HG03060 (cell line): ENCODE data around the gene NT5C2.
"Not testable (repeated sequence)": the region's sequence is repeated elsewhere in the genome, so short reads cannot be mapped to it uniquely, and the experiment has no call there.

Source experiments
- ATAC-seq: cut with Tn5 transposase; IDR thresholded peaks from one replicate; pipeline ENCODE4 v1.9.1; 2021; ENCODE audit warnings: low read depth, moderate number of reproducible peaks; ENCODE audit not compliant: unreplicated experiment

Gene NT5C2

DNA sequence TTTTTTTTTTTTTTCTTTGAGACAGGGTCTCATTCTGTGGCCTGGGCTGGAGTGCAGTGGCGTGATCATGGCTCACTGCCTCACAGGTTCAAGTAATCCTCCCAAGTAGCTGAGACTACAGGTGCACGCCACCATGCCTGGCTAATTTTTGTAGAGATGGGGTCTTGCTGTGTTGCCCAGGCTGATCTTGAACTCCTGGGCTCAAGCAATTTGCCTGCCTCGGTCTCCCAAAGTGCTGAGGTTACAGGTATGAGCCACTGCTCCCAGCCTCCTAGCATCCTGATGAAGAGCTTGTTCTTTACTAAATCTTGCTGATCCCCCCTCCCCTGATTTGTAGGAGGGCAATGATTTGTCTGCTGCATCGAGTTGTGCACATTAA lies 126.0 kb downstream of the NT5C2 start:
- ATAC-seq: not testable (repeated sequence)

DNA sequence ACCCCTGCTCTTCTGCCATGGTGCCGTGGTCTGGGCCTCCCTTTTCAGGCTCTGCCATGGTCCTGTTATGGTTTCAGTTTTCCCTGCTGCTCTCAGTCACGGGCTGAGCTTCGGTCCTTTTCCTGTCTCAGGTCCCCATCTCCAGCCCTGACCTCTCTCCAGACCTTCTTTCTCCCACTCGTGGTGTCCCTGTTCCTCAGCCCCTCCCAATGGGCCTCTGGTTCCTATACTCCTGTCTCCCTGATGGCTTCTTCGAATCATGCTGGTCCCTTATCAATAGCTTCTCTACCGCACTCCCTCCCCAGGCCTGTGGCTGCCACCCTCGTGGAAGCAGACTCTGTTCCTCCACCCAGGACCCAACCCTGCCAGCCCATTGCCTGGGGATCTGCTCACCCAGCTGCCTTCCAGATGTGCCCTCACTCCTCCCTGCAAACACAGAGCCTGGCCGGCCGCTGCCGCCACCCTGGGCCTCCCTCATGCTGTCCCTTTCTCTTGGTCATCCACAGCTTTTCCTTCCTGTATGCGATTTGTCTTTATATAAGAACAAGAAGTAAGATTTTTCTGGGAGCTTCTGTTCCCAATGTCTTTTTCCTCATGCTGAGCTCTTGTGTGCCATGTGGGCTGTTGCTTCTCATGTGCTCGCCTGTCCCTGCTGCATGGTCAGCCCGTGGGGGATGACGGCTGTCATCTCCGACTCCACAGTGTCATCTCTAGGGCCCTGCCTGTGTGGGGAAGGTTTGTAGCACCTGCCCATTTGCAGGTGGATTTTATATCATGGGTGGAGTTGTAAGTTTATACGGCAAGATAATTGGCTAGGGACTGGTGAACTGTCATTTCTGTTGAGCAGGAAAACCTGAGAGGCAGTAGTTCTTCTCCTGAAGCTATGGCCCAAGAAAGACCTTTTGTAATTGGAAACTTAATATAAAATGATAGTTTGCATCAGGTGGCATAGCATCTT lies 126.7 kb downstream of the NT5C2 start:
- ATAC-seq: no peak

DNA sequence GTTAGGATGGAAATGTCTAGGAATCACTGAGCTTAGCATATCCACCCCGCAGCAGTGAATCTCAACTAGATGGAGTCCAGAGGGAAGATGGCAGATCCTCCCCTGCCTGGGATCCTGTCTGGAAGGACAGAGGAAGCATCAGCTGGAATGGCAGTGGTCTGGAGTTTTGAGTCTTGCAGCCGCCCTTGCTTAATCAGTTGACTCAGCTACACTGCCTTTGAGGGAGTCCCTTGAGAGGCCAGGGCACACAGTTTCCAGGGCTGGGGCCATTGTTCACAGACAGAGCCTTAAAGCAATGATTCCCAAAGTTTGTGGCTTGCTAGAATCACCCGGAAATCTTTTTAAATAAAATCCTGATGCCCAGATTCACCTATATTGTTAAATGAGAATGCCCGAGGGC lies 128.1 kb downstream of the NT5C2 start:
- no peak for ATAC-seq

DNA sequence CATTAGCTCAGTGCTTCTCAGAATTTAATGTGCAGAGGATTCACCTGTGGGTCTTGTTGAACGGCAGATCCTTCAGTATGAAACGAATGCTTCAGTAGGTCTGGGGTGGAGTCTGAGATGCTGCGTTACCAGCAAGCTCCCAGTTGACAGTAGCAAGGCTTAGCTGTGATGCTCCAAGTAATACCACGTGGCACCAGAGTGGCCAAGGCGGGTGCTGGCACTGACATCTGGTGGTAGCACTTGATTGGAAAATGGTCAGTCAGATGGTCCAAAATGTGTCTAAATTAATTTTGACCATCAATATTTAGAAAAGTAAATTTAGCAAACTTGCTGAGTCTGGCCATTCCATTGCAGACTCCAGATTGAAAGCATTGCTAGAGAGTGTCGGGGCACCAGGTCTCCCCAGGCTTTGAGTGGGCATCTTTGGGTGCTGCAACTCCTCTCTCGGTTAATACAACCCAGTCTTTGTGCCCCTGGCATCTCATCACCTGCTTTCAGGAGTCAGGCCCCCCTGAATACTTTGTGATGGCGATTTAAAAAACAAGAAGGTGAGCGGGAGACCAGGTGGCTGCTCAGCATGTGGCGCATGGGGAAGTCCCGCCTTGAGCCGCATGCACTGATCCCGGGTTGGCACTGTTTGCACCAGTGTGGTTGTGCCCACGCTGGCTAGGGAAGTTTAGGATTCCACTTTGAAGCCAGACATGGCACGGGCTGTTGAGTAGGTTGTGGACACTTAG lies 130.1 kb downstream of the NT5C2 start:
- no peak for ATAC-seq

DNA sequence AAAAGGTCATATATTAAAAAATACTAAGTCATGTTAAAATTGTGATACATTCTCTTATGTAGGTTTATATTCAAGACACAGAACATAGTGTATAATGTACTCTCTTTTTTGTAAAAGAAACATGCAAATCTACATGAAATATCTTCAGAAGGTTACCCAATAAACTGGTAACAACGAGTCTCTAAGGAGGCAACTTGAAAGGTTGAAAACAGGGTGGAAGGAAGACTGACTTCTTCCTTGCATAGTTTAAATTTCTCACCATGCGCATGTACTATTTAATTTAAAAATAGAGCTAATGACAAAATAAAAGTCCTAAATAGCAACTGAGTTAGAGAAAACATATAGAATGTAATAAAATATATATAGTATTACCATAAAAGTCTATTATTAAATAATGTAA lies 132.5 kb downstream of the NT5C2 start:
- no peak for ATAC-seq

DNA sequence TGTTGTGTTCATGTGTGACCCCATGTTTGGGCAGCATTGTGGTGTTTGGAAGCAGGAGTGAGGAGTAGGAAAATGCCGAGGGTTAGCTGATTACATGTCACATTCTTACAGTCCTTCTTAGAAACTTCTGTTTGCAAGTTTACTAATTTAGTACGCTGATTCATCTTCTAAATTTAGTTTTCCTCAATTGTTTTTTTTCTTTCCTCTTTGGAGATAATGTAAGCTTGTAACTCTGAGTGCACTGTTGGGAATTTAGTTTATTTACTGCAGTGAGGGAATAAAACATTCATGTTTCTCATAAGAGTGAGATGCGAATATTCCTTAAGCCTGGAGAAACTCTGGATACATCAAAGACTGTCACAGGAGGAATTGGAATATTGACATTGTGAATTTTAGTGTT lies 135.0 kb downstream of the NT5C2 start:
- no peak for ATAC-seq

DNA sequence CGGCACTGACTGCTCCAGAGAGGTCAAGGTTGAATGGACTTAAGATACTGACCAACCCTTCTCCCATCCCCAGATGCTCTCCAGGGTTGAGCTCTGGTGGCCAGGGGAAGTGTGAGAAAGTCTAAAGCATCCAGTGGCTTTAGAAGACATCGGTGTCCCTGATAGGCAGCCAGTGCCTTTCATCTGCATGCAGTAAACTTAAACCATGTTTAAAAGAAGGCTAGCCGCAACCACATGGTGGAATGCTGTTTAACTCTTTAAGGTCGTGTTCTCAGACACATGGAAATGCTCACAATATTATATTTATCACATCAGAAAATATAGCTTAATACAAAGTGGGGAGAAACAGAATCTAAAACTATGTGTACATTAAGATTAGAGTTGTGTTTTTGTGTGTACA lies 138.0 kb downstream of the NT5C2 start:
- no peak for ATAC-seq

DNA sequence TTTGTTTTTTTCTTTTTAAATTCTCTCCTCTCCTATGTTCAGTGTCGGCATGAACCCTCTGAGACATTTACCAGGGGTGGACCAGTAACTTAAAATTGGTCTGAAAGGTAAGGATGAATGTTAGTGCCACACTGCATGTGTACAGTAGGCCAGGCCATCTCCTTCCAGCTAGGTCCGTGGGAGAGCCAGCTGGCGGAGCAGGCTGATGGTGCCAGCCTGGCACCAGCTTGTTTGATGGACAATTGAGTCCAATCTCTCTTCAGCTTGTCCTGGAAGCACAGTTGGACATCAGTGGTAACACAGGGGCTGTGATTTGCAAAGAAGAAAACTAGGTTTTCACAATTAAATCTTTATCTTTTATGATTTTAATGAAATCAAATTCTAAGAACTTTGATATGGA lies 138.5 kb downstream of the NT5C2 start:
- no peak for ATAC-seq

DNA sequence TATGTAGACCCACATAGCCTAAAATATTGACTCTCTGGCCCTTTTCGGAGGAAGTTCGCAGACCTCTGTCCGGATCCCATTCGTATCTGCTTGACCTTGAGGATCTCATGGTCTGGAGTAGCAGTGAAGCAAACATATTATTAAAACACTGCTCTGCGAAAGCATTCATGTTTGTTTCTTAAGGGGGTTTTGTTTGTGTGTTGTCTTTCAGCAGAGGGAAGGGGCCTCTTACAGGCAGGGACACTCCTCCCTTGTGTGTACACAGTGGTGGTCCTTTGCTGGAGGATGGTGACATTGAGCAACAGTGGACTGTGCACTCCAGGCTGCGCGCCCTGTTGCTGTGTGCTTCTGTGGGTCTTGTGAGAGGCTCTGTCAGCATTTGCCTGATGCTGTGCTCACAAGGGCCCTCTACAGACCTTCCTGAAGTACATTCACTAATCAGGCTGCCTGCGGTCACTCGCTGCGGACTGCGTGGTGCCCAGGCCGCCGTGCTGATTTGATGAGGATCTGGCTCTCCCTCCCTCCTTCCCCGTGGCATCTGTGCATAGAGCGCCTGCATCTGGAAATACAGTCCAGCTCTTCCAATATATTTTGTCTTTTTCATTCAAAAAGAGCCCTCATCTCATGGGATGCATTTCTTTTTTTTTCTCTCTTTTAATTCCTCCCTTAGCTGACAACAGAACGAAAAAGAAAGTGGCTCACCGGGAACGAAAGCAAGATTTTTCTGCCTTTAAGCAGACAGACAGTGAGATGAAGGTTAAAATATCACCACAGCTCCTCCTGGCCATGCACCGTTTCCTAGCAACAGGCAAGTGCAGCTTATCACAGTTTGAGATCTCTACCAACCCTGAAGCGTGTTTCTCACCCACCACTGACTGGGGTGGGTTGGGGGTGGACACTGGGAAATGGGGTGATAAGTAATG lies 139.2 kb downstream of the NT5C2 start:
- no peak for ATAC-seq

DNA sequence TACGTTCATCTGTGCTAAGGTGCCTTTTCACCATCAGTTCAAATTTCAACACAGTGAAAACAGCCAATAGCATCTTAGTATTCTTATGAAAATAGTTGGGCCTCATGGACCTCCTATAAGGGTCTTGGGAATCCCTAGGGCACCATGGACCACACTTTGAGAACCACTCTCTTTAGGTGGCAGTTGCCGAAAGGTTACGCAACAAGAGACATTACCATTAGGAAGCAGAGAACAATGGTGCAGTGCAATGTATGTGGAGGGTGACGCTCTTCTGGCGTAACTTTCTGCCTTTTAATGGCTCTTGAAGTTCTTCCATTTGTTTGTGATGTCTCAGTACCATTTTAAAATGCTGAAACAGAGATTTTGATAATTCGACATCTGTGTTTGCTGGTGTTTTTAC lies 143.8 kb downstream of the NT5C2 start:
- ATAC-seq: no peak

DNA sequence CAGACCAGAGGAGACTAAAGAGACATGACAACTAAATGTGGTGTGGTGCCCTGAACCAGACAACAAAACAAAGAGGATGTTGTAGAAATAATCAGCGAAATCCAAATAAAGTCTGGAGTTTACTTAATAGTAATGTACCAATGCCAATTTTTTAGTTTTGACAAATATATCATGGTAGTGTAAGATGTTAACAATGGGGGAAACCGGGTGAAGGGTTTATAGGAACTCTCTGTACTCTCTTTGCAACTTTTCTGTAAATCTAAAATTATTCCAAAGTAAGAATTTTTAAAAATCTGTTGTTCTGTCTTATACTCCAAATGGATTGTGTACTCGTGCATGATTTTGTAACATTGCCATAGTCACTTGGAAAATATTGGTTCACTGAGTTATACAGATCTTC lies 145.7 kb downstream of the NT5C2 start:
- ATAC-seq: no peak

DNA sequence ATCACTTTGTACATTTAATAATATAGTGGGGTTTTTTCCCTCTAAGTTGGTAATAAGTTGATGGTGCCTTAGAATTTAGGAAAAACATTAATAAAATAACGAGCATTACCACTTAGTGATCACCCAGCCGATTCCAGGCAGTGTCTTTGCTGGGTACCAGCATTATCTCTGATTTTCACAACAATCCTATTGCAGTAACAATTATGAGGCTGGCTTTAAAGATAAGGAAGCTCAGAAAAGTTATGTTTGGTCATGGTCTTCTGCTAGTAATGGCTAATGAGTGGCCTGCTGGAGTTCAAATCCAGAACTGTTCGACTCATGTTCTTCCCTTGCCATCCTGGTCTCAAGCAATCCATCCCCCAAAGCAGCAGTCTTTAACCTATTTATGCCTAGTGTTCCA lies 147.1 kb downstream of the NT5C2 start:
- ATAC-seq: no peak

DNA sequence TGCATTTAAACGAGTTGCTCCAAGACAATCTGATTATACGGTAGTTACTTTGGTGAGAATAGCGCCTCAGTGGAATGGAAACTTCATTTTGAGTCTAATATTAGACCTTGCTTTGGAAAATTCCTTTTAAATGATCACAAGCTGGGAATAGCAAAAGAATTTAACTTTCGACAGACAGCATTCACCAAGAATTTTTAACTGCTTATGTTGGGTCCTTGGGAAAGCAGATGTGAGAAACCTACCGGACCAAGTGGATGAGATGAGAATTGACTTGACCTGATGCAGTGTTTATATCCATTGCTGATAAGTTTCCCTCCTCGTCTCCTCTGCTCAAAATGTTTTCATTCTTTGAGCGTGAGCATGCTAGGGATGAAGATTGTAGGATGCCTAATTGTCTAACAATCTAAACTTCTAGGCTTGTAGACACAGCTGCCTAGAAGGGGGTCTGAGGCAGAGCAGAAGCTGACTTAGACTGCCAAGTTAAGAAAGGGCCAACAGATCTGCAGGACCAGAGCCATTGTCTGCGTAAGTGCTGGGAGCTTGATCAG lies 148.1 kb downstream of the NT5C2 start:
- ATAC-seq: no peak

DNA sequence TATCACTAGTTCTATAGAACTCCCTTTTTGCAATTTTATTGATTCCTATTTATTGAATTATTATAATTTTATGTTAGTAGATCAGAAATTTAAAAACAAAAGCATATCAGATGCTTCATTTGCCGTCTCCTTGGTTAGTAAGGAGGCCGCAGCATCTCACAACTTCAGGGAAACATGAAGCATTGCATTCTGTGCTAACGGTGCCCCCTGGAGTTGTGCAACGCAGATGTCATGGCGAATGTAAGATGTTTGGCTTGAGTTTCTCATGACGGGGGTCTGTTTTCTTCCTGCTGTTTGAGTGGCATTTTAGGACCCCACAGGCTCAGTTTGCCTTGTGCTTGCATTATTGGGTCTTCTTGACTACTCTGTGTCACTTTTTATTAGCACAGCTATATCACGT lies 150.2 kb downstream of the NT5C2 start:
- no peak for ATAC-seq

DNA sequence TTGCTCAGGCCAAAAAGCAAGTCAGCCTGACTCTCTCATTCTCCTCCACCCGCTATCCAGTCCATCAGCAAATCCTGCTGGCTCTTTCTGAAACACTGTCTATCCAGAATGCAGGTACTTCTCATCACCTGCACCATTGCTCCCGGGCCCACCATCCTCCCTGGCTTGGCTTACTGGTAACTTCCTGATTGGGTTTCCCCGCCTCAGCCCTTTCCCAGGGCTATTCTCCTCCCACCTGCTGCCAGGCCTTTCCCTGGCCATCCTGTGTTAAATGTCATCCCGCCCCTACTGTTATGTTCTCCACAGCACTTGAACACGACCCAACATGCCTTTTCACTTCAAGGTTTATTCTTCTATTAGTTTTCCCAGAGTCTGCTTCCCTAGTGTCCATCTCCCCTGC lies 150.9 kb downstream of the NT5C2 start:
- ATAC-seq: no peak

DNA sequence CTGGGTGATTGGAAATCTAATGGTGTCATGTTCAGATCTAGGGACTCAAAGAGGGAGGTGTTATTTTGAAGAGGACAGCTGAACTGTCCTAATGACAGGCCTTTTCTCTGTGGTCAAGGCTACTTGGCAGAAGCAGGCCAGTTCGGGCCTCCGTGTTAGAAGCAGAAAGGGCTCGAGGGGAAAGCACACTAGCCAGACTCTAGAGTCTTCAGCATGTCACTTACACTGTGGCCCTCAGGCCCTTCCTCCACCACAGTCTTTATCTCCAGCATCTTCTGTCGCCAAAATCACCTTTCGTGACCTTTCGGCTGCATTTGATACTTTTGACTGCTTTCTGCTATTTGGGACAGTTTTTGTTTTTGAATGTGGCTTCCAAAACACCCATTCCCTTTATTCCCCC lies 151.7 kb downstream of the NT5C2 start:
- no peak for ATAC-seq

DNA sequence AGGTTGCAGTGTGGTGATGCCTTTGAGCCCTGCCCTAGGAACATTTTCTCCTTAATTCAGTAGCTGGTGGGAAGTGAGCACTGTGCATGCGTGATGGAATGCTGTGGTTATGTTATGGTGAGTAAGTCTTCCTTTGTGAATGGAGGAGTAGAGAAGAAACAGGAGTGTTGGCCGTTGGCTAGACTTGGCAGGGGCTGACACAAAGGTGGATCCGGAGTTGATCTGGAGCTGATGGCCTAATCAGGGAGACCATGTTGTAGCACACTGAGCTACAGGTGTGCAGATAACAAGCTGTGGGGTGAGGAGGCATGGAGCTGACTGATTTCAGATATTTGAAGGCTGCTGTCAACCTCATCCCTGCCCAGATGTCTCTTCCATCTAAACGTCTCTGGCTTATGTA lies 152.7 kb downstream of the NT5C2 start:
- ATAC-seq: no peak

DNA sequence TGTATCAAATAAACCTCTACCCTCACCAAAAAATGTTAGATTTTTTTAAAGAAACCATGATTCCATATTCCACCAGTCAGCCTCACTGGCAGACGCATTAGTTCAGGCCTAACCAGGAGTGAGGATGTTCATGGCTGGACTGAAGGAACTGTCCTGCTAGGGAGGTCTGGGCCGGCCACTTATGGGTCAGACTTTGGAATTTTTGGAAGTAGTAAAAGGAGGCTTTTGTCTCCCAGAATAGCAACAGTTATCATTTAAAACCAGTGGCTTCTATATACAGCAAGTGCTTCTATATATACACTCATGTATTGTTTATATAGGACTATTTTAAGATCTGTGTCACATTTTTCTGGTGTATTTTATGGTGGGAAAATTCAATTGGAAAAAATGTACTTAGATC lies 154.5 kb downstream of the NT5C2 start:
- ATAC-seq: no peak
